Measurements from ENCODE around the gene GYG2. TPM values are rescaled to one million over a fixed set of nuclear protein-coding genes. Genes with fewer than 3 reads are reported as not detected.
"Not testable (repeated sequence)": the region's sequence is repeated elsewhere in the genome, so short reads cannot be mapped to it uniquely, and the experiment has no call there.

The GYG2 gene
- total RNA-seq, 1 donor from 2014 or later: 0.66 TPM

GRCh38 chrX:2784026-2784425 lies 44.7 kb upstream of the GYG2 start:
- Histone ChIP-seq H3K4me3 (no peak overlapping the region), H3K27ac (replicated peaks) (no peak overlapping the region), H3K4me1 (no peaks in the 10 kb centered on the region), H3K27me3 (ENCODE audit: low read depth) (peaks cover 7% of the 10 kb centered on the region), H3K9me3 (replicated peaks) (no peaks in the 10 kb centered on the region), H3K36me3 (no peaks in the 10 kb centered on the region)
- TF ChIP-seq CTCF (IDR thresholded peaks at IDR 0.05; ENCODE audit: borderline replicate concordance): no peak
- intact Hi-C loops (cut with micrococcal nuclease): no loop called here
- no peak for DNase-seq

DNA sequence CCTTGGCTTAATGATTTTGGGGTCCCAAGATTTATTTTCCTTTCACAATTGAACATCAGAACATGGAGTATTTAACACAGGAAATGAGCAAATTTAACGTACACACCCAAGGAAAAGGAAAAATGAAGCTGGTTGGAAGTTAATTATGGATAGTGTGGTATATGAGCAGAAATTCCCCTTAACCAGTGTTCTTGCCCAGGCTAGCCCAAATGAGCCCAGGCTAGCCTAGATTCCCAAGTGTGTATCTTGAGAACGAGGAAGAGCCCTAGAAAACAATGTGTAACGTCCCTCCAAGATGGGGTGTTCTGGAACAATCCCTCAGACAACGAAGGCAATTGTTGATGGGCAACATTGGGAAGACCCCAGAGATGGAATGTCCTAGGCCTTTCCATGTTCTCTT lies 43.2 kb upstream of the GYG2 start:
- TF ChIP-seq CTCF (IDR thresholded peaks at IDR 0.05; ENCODE audit: borderline replicate concordance): no peak
- intact Hi-C loops (cut with micrococcal nuclease): no loop called here
- H3K4me1 ChIP-seq: no peaks in the 10 kb centered on the region
- H3K9me3 ChIP-seq (replicated peaks): no peaks in the 10 kb centered on the region
- no peak overlapping the region for H3K27ac ChIP-seq (replicated peaks)
- no peaks in the 10 kb centered on the region for H3K36me3 ChIP-seq
- H3K27me3 ChIP-seq (ENCODE audit: low read depth): no peaks in the 10 kb centered on the region
- no peak overlapping the region for H3K4me3 ChIP-seq
- no peak for DNase-seq

DNA sequence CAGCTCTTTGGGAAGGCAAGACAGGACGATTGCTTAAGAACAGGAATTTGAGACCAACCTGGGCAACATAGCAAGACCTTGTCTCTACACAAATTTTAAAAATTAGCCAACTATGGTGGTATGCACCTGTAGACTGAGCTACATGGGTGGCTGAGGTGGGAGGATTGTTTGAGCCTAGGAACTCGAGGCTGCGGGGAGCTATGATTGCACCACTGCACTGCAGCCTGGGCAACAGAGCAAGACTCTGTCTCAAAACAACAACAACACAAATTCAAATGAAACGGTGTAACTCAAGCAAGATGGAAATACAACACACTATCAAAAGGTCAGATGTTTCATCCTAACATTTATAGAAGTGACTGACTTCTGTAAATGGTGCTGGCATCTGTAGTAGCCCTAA lies 39.8 kb upstream of the GYG2 start:
- no peaks in the 10 kb centered on the region for H3K36me3 ChIP-seq
- no peak overlapping the region for H3K4me3 ChIP-seq
- DNase-seq: no peak
- H3K9me3 ChIP-seq (replicated peaks): no peaks in the 10 kb centered on the region
- no peak for TF ChIP-seq CTCF (IDR thresholded peaks at IDR 0.05; ENCODE audit: borderline replicate concordance)
- H3K27me3 ChIP-seq (ENCODE audit: low read depth): no peaks in the 10 kb centered on the region
- no peaks in the 10 kb centered on the region for H3K4me1 ChIP-seq
- no peak overlapping the region for H3K27ac ChIP-seq (replicated peaks)
- intact Hi-C loops (cut with micrococcal nuclease): no loop called here

DNA sequence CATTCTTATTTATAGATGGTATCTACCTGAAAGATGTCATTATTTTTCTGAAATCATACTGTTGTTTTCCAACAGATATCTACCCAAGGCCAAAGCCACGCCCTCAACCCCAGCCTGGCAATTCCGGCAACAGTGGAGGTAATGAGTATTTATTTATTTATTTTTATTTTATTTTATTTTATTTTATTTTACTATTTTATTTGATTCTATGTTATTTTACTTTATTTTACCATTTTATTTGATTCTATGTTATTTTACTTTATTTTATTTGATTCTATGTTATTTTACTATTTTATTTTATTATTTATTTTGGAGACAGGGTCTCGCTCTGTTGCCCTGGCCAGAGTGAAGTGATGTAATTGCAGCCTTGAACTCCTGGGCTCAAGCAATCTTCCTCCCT lies 39.2 kb upstream of the GYG2 start:
- DNase-seq: no peak
- Histone ChIP-seq H3K4me3 (no peak overlapping the region), H3K9me3 (replicated peaks) (no peaks in the 10 kb centered on the region), H3K4me1 (no peaks in the 10 kb centered on the region), H3K36me3 (no peaks in the 10 kb centered on the region), H3K27ac (replicated peaks) (no peak overlapping the region), H3K27me3 (ENCODE audit: low read depth) (no peaks in the 10 kb centered on the region)
- no peak for TF ChIP-seq CTCF (IDR thresholded peaks at IDR 0.05; ENCODE audit: borderline replicate concordance)
- intact Hi-C loops (cut with micrococcal nuclease): no loop called here

GRCh38 chrX:2793752-2794151 lies 35.0 kb upstream of the GYG2 start:
- no peaks in the 10 kb centered on the region for H3K36me3 ChIP-seq
- no peaks in the 10 kb centered on the region for H3K4me1 ChIP-seq
- intact Hi-C loops (cut with micrococcal nuclease): no loop called here
- no peak for TF ChIP-seq CTCF (IDR thresholded peaks at IDR 0.05; ENCODE audit: borderline replicate concordance)
- no peak for DNase-seq
- no peaks in the 10 kb centered on the region for H3K9me3 ChIP-seq (replicated peaks)
- H3K27ac ChIP-seq (replicated peaks): no peak overlapping the region
- H3K27me3 ChIP-seq (ENCODE audit: low read depth): no peaks in the 10 kb centered on the region
- H3K4me3 ChIP-seq: no peak overlapping the region

- no peaks in the 10 kb centered on the region for H3K9me3 ChIP-seq (replicated peaks)
- no peaks in the 10 kb centered on the region for H3K4me1 ChIP-seq
- no peak overlapping the region for H3K27ac ChIP-seq (replicated peaks)
- no peak overlapping the region for H3K4me3 ChIP-seq
- H3K27me3 ChIP-seq (ENCODE audit: low read depth): no peaks in the 10 kb centered on the region
- DNase-seq: no peak
- TF ChIP-seq CTCF (IDR thresholded peaks at IDR 0.05; ENCODE audit: borderline replicate concordance): no peak
- intact Hi-C loops (cut with micrococcal nuclease): no loop called here
- no peaks in the 10 kb centered on the region for H3K36me3 ChIP-seq
Measured at GRCh38 chrX:2794336-2794735, 34.4 kb upstream of the GYG2 start.

GRCh38 chrX:2796808-2797207 lies 31.9 kb upstream of the GYG2 start:
- H3K27me3 ChIP-seq (ENCODE audit: low read depth); intact Hi-C loops (cut with micrococcal nuclease); H3K4me1 ChIP-seq; H3K27ac ChIP-seq (replicated peaks); DNase-seq; H3K36me3 ChIP-seq; H3K4me3 ChIP-seq; H3K9me3 ChIP-seq (replicated peaks): not testable (repeated sequence)

Data from left ventricle myocardium inferior (tissue), 1 donor.